Lung (tissue), 12 donors: Measurements from ENCODE around the gene PPP1R27. TPM values are rescaled to one million over a fixed set of nuclear protein-coding genes. Genes with fewer than 3 reads are reported as not detected.

Experiments used
- ATAC-seq: fragments of 200-7000 bp; cut with Tn5 transposase; one replicate; pipeline ENCODE4 v1.9.1; 2020; ENCODE audit warnings: moderate number of reproducible peaks; ENCODE audit not compliant: insufficient read depth, low FRiP score
- DNase-seq, 3 donors: peaks; one replicate each; pipeline ENCODE4 v3.0.0-alpha.2; 2013 to 2017
- H3K27ac ChIP-seq, 2 donors: one replicate each; pipeline ENCODE4 v1.5.1; 2013; ENCODE audit warnings: mild to moderate bottlenecking in 2 of 2, moderate library complexity in 2 of 2, control low read depth in 1 of 2, inconsistent platforms in 1 of 2, low read depth in 1 of 2, low read length in 1 of 2
- H3K27me3 ChIP-seq, 3 donors: one replicate each; pipeline ENCODE4 v1.5.1; 2013; ENCODE audit warnings: low read length in 2 of 3; ENCODE audit not compliant: control insufficient read depth in 3 of 3, insufficient read depth in 3 of 3
- H3K36me3 ChIP-seq, 4 donors: one replicate each; pipeline ENCODE4 v1.5.1; 2013; ENCODE audit warnings: low read length in 4 of 4, mild to moderate bottlenecking in 1 of 4, moderate library complexity in 1 of 4; ENCODE audit not compliant: control insufficient read depth in 4 of 4, insufficient read depth in 4 of 4
- H3K4me1 ChIP-seq, 5 donors: one replicate each; pipeline ENCODE4 v1.5.1; 2013; ENCODE audit warnings: low read length in 5 of 5, mild to moderate bottlenecking in 2 of 5, moderate library complexity in 1 of 5; ENCODE audit not compliant: control insufficient read depth in 5 of 5, insufficient read depth in 5 of 5
- H3K4me3 ChIP-seq: one replicate; pipeline ENCODE4 v1.5.1; 2013; ENCODE audit warnings: mild to moderate bottlenecking, control low read depth, moderate library complexity
- H3K9ac ChIP-seq, 2 donors: one replicate each; pipeline ENCODE4 v1.5.1; 2013; ENCODE audit warnings: low read length in 2 of 2, control low read depth in 1 of 2; ENCODE audit not compliant: insufficient read depth in 1 of 2
- H3K9me3 ChIP-seq, 4 donors: one replicate each; pipeline ENCODE4 v1.5.1; 2013; ENCODE audit warnings: low read length in 3 of 4, mild to moderate bottlenecking in 1 of 4, moderate library complexity in 1 of 4; ENCODE audit not compliant: control insufficient read depth in 4 of 4, insufficient read depth in 3 of 4
- WGBS, 2 donors: extraction: QIAGEN DNeasy Blood & Tissue Kit; methylation state at CpG; one replicate each; pipeline ENCODE4 v1.1.7; 2013; 5-methylcytosine and 5-hydroxymethylcytosine counted together
- polyA plus RNA-seq, 2 donors: library from polyadenylated mRNA; stranded (reverse); fragments of 200-250 nt; gene quantifications; one replicate each; pipeline ENCODE4 v1.2.1, GENCODE V29; 2013
- total RNA-seq, 2 donors: library from RNA; depleted of rRNA in 1 of 2; stranded (reverse); fragments of >200 nt in 1 of 2; gene quantifications; one replicate each; pipeline ENCODE4 v1.2.1, GENCODE V29; 2014 to 2021
- TF ChIP-seq, protein P1 (sequence below): IDR thresholded peaks from 2 replicates; pipeline ENCODE4 v1.5.1; 2012; ENCODE audit warnings: mild to moderate bottlenecking; ENCODE audit errors: control extremely low read depth, extremely low read depth
- donor health status: control.
- donor health status: control.
- donor health status: Bipolar disorder and iron deficiency.
- donor health status: healthy.
- donor health status: DM: yes; HTN: yes; CAD: no.

Gene PPP1R27
- total and polyA plus RNA-seq, 4 donors = 0.13 TPM; not detected in 3

DNA sequence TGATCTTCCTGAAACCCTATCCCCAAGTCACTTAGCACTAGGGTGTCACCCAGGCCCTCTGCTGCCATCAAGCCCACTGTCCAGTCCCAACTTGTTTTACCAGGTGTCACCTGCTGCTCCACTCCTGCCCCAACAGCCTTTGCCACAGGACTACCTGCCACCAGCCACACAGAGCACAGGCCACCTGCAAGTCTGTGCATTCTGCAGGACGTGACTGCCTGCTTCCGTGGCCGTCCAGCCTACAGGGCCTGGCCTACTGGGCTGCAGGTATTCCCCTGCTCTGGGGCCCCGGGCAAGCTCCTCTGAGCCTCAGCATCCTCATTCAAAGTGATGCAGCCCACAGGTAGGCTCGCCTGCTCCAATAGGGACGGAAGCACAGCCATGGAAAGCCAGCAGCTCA, 5.0 kb downstream of the PPP1R27 start:
- H3K9ac ChIP-seq = no peak overlapping the region
- DNase-seq (no peak), ATAC-seq (no peak)
- TF ChIP-seq, protein P1, sequence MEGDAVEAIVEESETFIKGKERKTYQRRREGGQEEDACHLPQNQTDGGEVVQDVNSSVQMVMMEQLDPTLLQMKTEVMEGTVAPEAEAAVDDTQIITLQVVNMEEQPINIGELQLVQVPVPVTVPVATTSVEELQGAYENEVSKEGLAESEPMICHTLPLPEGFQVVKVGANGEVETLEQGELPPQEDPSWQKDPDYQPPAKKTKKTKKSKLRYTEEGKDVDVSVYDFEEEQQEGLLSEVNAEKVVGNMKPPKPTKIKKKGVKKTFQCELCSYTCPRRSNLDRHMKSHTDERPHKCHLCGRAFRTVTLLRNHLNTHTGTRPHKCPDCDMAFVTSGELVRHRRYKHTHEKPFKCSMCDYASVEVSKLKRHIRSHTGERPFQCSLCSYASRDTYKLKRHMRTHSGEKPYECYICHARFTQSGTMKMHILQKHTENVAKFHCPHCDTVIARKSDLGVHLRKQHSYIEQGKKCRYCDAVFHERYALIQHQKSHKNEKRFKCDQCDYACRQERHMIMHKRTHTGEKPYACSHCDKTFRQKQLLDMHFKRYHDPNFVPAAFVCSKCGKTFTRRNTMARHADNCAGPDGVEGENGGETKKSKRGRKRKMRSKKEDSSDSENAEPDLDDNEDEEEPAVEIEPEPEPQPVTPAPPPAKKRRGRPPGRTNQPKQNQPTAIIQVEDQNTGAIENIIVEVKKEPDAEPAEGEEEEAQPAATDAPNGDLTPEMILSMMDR = no peak
- no peak overlapping the region for H3K27ac ChIP-seq
- no peaks in the 10 kb centered on the region for H3K27me3 ChIP-seq
- peaks cover 0 to 5% (median 0%) of the 10 kb centered on the region in 4 donors for H3K36me3 ChIP-seq
- no peaks in the 10 kb centered on the region for H3K9me3 ChIP-seq
- no peak overlapping the region for H3K4me3 ChIP-seq
- 90 to 92% methylated on average over 6 of the region's 6 CpGs for WGBS, 2 donors
- peaks cover 0 to 17% (median 11%) of the 10 kb centered on the region in 5 donors for H3K4me1 ChIP-seq

DNA sequence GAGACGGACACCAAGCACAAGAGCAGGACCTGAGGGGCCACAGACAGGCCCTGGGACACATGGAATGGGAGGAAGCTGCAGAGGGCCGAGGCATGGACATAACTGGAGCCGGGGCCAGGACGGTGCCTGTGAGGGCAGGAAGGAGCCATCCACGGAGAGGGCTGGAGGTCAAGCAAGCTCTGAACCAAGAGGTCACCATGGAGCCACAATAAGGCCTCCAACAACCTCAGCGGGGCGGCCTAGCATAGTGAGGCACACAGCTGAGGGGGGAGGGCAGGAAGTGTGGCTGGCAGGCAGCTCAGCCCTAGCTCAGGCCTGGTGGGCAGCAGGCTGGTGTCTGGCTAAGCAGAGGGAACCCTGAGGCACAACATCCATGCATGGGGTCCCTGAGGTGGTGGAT, 6.2 kb downstream of the PPP1R27 start:
- Histone ChIP-seq H3K4me3 (no peak overlapping the region), H3K9me3 (no peaks in the 10 kb centered on the region), H3K27ac (no peak overlapping the region), H3K36me3 (peaks cover 0 to 7% (median 3%) of the 10 kb centered on the region in 4 donors), H3K4me1 (peaks cover 0 to 14% (median 6%) of the 10 kb centered on the region in 5 donors), H3K27me3 (no peaks in the 10 kb centered on the region), H3K9ac (no peak overlapping the region)
- WGBS, 2 donors = 76 to 77% methylated on average over 7 of the region's 7 CpGs
- TF ChIP-seq, protein P1 = no peak
- DNase-seq (no peak), ATAC-seq (no peak)

DNA sequence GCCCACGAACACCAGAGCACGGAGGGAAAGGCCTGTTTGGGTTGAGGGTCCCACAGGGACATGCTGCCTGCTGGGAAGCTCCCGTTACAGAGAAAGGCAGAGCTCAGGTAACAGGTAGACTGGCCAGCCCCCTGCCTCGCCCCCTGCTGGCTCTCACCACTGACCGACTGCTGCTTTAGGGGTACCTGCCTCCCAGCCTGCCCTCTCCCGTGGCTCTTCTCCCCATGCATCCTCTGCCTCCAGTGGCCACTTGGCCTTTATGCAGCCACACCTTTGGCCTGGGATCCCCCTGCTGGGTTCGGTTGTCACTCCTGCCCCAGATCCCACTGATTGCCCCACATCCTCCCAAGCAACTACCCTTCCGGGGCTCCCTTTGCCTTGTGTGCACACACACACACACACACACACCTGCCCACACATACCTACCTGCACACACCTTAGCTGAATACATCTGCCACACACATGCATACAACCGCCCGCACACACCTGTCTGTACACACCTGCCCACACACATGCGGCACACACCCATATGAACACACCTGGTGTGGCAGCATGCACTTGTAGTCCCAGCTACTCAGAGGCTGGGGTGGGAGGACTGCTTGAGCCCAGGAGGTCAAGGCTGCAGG, 8.9 kb downstream of the PPP1R27 start:
- Histone ChIP-seq H3K9ac (no peak overlapping the region), H3K27ac (no peak overlapping the region)

More for the DNA sequence above, 8.9 kb downstream of the PPP1R27 start:
- WGBS, 2 donors = 81 to 85% methylated on average over 10 to 11 of the region's 11 CpGs
- Histone ChIP-seq H3K4me3 (no peak overlapping the region), H3K36me3 (peaks cover 0 to 18% (median 5%) of the 10 kb centered on the region in 4 donors), H3K27me3 (no peaks in the 10 kb centered on the region), H3K9me3 (no peaks in the 10 kb centered on the region), H3K4me1 (peaks cover 0 to 11% (median 0%) of the 10 kb centered on the region in 5 donors)
- ATAC-seq = no peak
- TF ChIP-seq, protein P1 = no peak
- DNase-seq = no peak
